HAP-1 (cell line): ENCODE results near the gene DPM3.
"Not testable (repeated sequence)": the region's sequence is repeated elsewhere in the genome, so short reads cannot be mapped to it uniquely, and the experiment has no call there.

Experiments
- DNase-seq, 2 experiments: peaks; one replicate each; pipeline ENCODE4 v3.0.0-alpha.2; 2016 to 2020; ENCODE audit warnings: low spot score in 2 of 2
- H3K27me3 ChIP-seq: fragments of 250-450 bp; sonication (Bioruptor Pico); 2 replicates; pipeline ENCODE4 v1.5.1; 2020; ENCODE audit warnings: low read depth, mild to moderate bottlenecking, moderate library complexity
- H3K36me3 ChIP-seq: fragments of 250-450 bp; sonication (Bioruptor Pico); replicated peaks from 2 replicates; pipeline ENCODE4 v1.5.1; 2020; ENCODE audit warnings: mild to moderate bottlenecking
- H3K4me1 ChIP-seq: fragments of 250-450 bp; sonication (Bioruptor Pico); 2 replicates; pipeline ENCODE4 v1.5.1; 2020; ENCODE audit warnings: mild to moderate bottlenecking
- H3K4me3 ChIP-seq: fragments of 250-450 bp; sonication (Bioruptor Pico); 2 replicates; pipeline ENCODE4 v1.5.1; 2020; ENCODE audit warnings: mild to moderate bottlenecking, moderate library complexity
- H3K9me3 ChIP-seq: fragments of 250-450 bp; sonication (Bioruptor Pico); 2 replicates; pipeline ENCODE4 v1.5.1; 2020; ENCODE audit warnings: mild to moderate bottlenecking, moderate library complexity
- in situ Hi-C: fragments of 300-500 bp; cut with MboI; formaldehyde crosslinking; loops from 3 replicates; pipeline ENCODE4 v1.14.3; 2020; ENCODE audit warnings: low sequenced_read_pairs, inconsistent platforms, mixed read lengths

The DPM3 gene

GRCh38 chr1:155139895-155140629, at the start of gene DPM3:
DPM3 (minus strand) TSS chr1:155140531; CDS start chr1:155140240, 291 bp downstream.
- DNase-seq, result peak; percentile 80 to 91

GRCh38 chr1:155189926-155190325, 49.6 kb upstream of the DPM3 start:
- H3K9me3 ChIP-seq, DNase-seq, H3K4me3 ChIP-seq, in situ Hi-C loops, H3K36me3 ChIP-seq, H3K27me3 ChIP-seq: not testable (repeated sequence)
- peaks cover 13% of the 10 kb centered on the region for H3K4me1 ChIP-seq

More at GRCh38 chr1:155139895-155140629, at the start of gene DPM3:
- in situ Hi-C loops, result no loop called here
- H3K4me1 ChIP-seq, result peaks cover 11% of the 10 kb centered on the region
- H3K9me3 ChIP-seq, result no peaks in the 10 kb centered on the region
- H3K36me3 ChIP-seq, result peaks cover 14% of the 10 kb centered on the region
- peak within 1 kb of the TSS; percentile 80 for H3K4me3 ChIP-seq
- H3K27me3 ChIP-seq, result no peaks in the 10 kb centered on the region

GRCh38 chr1:155188268-155188667, 47.9 kb upstream of the DPM3 start:
- in situ Hi-C loops, result no loop called here
- no peak overlapping the region for H3K4me3 ChIP-seq
- H3K36me3 ChIP-seq, result no peaks in the 10 kb centered on the region
- peaks cover 3% of the 10 kb centered on the region for H3K27me3 ChIP-seq
- DNase-seq, result no peak
- H3K9me3 ChIP-seq, result no peaks in the 10 kb centered on the region
- H3K4me1 ChIP-seq, result peaks cover 4% of the 10 kb centered on the region

- H3K36me3 ChIP-seq, result no peaks in the 10 kb centered on the region
- H3K9me3 ChIP-seq, result no peaks in the 10 kb centered on the region
- in situ Hi-C loops, result no loop called here
- H3K4me1 ChIP-seq, result no peaks in the 10 kb centered on the region
- no peak overlapping the region for H3K4me3 ChIP-seq
- peaks cover 5% of the 10 kb centered on the region for H3K27me3 ChIP-seq
- DNase-seq, result no peak
Observed at GRCh38 chr1:155187456-155187891, 47.1 kb upstream of the DPM3 start.

- Histone ChIP-seq H3K36me3 (no peaks in the 10 kb centered on the region), H3K9me3 (no peaks in the 10 kb centered on the region), H3K4me1 (no peaks in the 10 kb centered on the region), H3K4me3 (no peak overlapping the region), H3K27me3 (peaks cover 5% of the 10 kb centered on the region)
- DNase-seq, result no peak
- in situ Hi-C loops, result no loop called here
Observed at GRCh38 chr1:155186794-155187455, 46.6 kb upstream of the DPM3 start.

GRCh38 chr1:155186067-155186793, 45.9 kb upstream of the DPM3 start:
- no peaks in the 10 kb centered on the region for H3K36me3 ChIP-seq
- H3K9me3 ChIP-seq, result no peaks in the 10 kb centered on the region
- no peak for DNase-seq
- in situ Hi-C loops, result no loop called here
- H3K4me3 ChIP-seq, result no peak overlapping the region
- H3K27me3 ChIP-seq, result peaks cover 5% of the 10 kb centered on the region
- H3K4me1 ChIP-seq, result no peaks in the 10 kb centered on the region

GRCh38 chr1:155185783-155186066, 45.4 kb upstream of the DPM3 start:
- peaks cover 5% of the 10 kb centered on the region for H3K27me3 ChIP-seq
- DNase-seq, result no peak
- no peaks in the 10 kb centered on the region for H3K36me3 ChIP-seq
- in situ Hi-C loops, result no loop called here
- H3K4me1 ChIP-seq, result no peaks in the 10 kb centered on the region
- H3K9me3 ChIP-seq, result no peaks in the 10 kb centered on the region
- no peak overlapping the region for H3K4me3 ChIP-seq

- in situ Hi-C loops, result no loop called here
- peak in 1 of 2 experiments; percentile 8 for DNase-seq
- H3K4me3 ChIP-seq, result no peak overlapping the region
Observed at GRCh38 chr1:155184835-155185782, 44.8 kb upstream of the DPM3 start.

GRCh38 chr1:155184351-155184811, 44.0 kb upstream of the DPM3 start:
- H3K9me3 ChIP-seq, result no peaks in the 10 kb centered on the region
- no peak overlapping the region for H3K4me3 ChIP-seq
- H3K4me1 ChIP-seq, result no peaks in the 10 kb centered on the region
- in situ Hi-C loops, result no loop called here
- H3K36me3 ChIP-seq, result no peaks in the 10 kb centered on the region
- no peak for DNase-seq
- H3K27me3 ChIP-seq, result peaks cover 5% of the 10 kb centered on the region

More at GRCh38 chr1:155184835-155185782, 44.8 kb upstream of the DPM3 start:
- no peaks in the 10 kb centered on the region for H3K4me1 ChIP-seq
- no peaks in the 10 kb centered on the region for H3K36me3 ChIP-seq
- H3K9me3 ChIP-seq, result no peaks in the 10 kb centered on the region
- peaks cover 5% of the 10 kb centered on the region for H3K27me3 ChIP-seq

GRCh38 chr1:155183775-155184221, 43.5 kb upstream of the DPM3 start:
- no peaks in the 10 kb centered on the region for H3K36me3 ChIP-seq
- H3K9me3 ChIP-seq, result no peaks in the 10 kb centered on the region
- no peak for DNase-seq
- H3K27me3 ChIP-seq, result peaks cover 5% of the 10 kb centered on the region
- in situ Hi-C loops, result no loop called here
- H3K4me3 ChIP-seq, result no peak overlapping the region
- H3K4me1 ChIP-seq, result no peaks in the 10 kb centered on the region

- Histone ChIP-seq H3K27me3 (peaks cover 5% of the 10 kb centered on the region), H3K9me3 (no peaks in the 10 kb centered on the region), H3K4me1 (no peaks in the 10 kb centered on the region), H3K36me3 (no peaks in the 10 kb centered on the region), H3K4me3 (no peak overlapping the region)
- DNase-seq, result no peak
- in situ Hi-C loops, result no loop called here
Observed at GRCh38 chr1:155182052-155182550, 41.8 kb upstream of the DPM3 start.

GRCh38 chr1:155181371-155182051, 41.2 kb upstream of the DPM3 start:
- DNase-seq, result no peak
- in situ Hi-C loops, result no loop called here
- Histone ChIP-seq H3K9me3 (no peaks in the 10 kb centered on the region), H3K4me1 (no peaks in the 10 kb centered on the region), H3K27me3 (peaks cover 5% of the 10 kb centered on the region), H3K36me3 (no peaks in the 10 kb centered on the region), H3K4me3 (no peak overlapping the region)
